ENCODE data around the gene CFAP20DC.

The CFAP20DC gene

GRCh38 chr3:58766587-58767282 lies 283.1 kb downstream of the CFAP20DC start:
- TF ChIP-seq POLR2A (IDR thresholded peaks at IDR 0.05; ENCODE audit: extremely low read depth, insufficient read length) (no peak), MAX (IDR thresholded peaks at IDR 0.05; ENCODE audit: low read depth, low read length) (no peak), CTCF (IDR thresholded peaks at IDR 0.05; ENCODE audit: low read depth, low read length) (no peak), MYC (IDR thresholded peaks at IDR 0.05; ENCODE audit: low read depth, low read length) (no peak)
- DNase-seq (ENCODE audit: low read depth), result no peak
- no peak overlapping the region for H3K4me3 ChIP-seq (ENCODE audit: low read depth, low read length)

DNA sequence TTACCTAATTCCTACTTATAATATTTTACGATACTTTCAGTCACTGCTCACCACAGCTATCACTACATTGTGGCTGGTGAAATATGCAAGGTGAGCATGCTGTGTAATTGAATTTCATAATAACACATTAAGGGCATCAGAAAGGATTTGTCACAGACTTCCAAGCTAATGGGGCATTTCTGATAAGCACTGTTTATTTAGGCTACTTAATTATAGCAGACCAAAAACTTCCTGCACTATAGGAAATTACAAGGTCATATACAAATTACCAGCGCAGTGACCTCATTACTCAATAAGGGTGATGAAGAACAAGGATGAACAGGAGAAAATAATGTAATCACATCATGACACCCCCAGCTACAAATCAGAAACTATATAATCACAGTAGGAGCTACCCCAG lies 294.7 kb downstream of the CFAP20DC start:
- DNase-seq (ENCODE audit: low read depth), result no peak
- no peak for TF ChIP-seq CTCF (IDR thresholded peaks at IDR 0.05; ENCODE audit: low read depth, low read length)
- TF ChIP-seq POLR2A (IDR thresholded peaks at IDR 0.05; ENCODE audit: extremely low read depth, insufficient read length), result no peak
- no peak for TF ChIP-seq MAX (IDR thresholded peaks at IDR 0.05; ENCODE audit: low read depth, low read length)
- TF ChIP-seq MYC (IDR thresholded peaks at IDR 0.05; ENCODE audit: low read depth, low read length), result no peak
- no peak overlapping the region for H3K4me3 ChIP-seq (ENCODE audit: low read depth, low read length)

- TF ChIP-seq MAX (IDR thresholded peaks at IDR 0.05; ENCODE audit: low read depth, low read length), result no peak
- TF ChIP-seq MYC (IDR thresholded peaks at IDR 0.05; ENCODE audit: low read depth, low read length), result no peak
- TF ChIP-seq POLR2A (IDR thresholded peaks at IDR 0.05; ENCODE audit: extremely low read depth, insufficient read length), result no peak
- TF ChIP-seq CTCF (IDR thresholded peaks at IDR 0.05; ENCODE audit: low read depth, low read length), result no peak
- no peak for DNase-seq (ENCODE audit: low read depth)
- no peak overlapping the region for H3K4me3 ChIP-seq (ENCODE audit: low read depth, low read length)
Measured at GRCh38 chr3:58754074-58754473, 295.8 kb downstream of the CFAP20DC start.

GRCh38 chr3:58751882-58752567 lies 297.8 kb downstream of the CFAP20DC start:
- TF ChIP-seq POLR2A (IDR thresholded peaks at IDR 0.05; ENCODE audit: extremely low read depth, insufficient read length) (no peak), CTCF (IDR thresholded peaks at IDR 0.05; ENCODE audit: low read depth, low read length) (no peak), MAX (IDR thresholded peaks at IDR 0.05; ENCODE audit: low read depth, low read length) (no peak), MYC (IDR thresholded peaks at IDR 0.05; ENCODE audit: low read depth, low read length) (no peak)
- no peak overlapping the region for H3K4me3 ChIP-seq (ENCODE audit: low read depth, low read length)
- DNase-seq (ENCODE audit: low read depth), result no peak

DNA sequence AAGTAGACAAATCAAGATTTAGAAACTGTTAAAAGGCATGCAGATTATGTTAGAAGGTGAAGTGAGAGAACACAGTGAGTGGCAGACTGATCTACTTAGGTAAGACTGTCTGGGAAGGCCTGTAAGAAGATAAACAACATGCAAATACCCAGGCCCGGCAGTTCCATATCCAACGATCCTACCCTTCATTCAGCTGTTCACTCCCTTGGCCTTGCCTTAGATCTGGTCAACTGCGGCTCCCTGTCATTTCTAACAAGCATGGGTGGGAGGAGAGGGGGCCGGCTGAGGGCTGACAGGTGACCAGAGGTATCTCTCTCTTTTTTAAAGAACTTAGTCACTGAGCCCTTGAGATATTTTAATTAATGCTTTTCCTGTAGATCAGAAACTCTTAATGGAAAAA lies 298.6 kb downstream of the CFAP20DC start:
- TF ChIP-seq POLR2A (IDR thresholded peaks at IDR 0.05; ENCODE audit: extremely low read depth, insufficient read length), result no peak
- TF ChIP-seq MYC (IDR thresholded peaks at IDR 0.05; ENCODE audit: low read depth, low read length), result no peak
- no peak for TF ChIP-seq MAX (IDR thresholded peaks at IDR 0.05; ENCODE audit: low read depth, low read length)
- no peak for TF ChIP-seq CTCF (IDR thresholded peaks at IDR 0.05; ENCODE audit: low read depth, low read length)
- DNase-seq (ENCODE audit: low read depth), result no peak
- H3K4me3 ChIP-seq (ENCODE audit: low read depth, low read length), result no peak overlapping the region
